T1000 (cell line): ENCODE results near the gene PYGB.

Experiments used
- DNase-seq: peaks from one replicate; lab custom pipeline; 2025; ENCODE audit warnings: mixed read lengths; lab: John Stamatoyannopoulos, UW

The PYGB gene

DNA sequence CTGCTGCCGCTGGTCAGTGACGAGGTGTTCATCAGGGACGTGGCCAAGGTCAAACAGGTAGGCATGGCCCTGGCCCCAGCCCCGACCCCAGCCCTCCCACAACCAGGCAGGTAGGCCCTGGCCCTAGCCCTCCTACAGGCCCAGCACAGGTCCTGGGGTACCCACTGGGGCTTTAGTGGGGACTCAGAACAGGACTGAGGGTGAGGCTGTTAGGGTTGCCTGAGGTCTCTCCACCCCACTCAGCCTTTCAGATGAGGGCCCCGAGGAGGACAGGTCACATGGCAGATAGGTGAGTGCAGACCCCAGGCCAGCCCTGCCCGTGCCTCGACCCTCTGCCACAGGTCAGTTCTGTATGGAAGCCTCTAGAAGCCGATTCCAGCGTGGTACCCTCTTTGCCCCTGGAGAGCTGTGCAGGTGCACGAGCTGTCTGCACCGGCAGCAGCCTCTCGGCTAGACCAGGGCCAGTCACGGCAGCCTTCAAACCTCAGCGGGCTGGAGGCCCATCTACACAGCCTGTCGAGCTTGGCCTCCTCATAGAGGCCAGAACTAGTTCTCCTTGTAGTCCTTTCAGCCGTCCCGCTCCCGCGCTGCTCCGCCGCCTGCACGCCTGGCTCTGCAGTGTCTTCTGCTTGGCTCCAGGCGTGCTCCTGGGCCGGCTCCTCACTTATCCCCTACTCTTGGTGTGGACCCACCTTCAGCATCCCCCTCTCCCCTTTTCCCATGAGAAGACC is 35.5 kb downstream of the PYGB start:
- no peak for DNase-seq

DNA sequence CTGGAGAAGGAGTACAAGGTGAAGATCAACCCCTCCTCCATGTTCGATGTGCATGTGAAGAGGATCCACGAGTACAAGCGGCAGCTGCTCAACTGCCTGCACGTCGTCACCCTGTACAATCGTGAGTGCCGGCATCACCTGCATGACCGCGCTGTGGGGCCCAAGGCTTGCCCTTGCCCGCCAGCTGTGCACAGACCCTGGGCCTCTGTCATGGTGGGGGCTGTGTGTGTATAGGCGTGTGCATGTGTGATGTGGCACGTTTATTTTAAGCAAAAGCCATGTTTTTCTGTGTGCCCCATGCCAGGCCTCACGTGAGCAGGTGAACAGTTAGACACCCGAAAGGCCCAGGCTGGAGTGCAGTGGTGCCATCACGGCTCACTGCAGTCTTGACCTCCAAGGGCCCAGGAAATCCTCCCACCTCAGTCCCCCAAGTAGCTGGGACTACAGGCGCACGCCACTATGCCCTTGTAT is 36.3 kb downstream of the PYGB start:
- no peak for DNase-seq

DNA sequence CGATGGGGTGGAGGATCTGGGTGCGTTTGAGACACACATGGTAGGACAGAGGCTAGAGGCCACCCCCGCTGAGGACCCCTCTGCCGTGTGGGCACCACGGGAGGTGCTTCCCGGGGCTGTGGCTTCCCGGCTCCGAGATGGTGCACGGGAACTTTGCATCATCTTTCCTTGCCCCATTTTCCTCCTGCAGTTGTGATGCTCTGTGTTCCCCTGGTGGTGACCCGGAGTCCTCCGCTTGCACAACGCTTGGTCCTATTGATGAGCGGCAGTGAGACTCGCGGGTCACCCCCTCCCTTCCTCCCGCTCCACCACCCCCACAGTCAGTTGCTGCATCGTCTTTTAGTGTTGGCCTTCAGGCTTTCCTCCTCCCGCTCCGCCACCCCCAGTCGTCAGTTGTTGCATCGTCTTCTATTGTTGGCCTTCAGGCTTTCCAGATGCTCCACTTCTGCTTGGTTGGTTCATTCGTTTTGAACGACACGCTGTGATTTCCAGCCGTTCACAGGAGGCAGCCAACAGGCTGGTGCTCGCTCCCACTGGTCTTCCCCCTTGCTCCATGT is 37.3 kb downstream of the PYGB start:
- DNase-seq, result no peak

DNA sequence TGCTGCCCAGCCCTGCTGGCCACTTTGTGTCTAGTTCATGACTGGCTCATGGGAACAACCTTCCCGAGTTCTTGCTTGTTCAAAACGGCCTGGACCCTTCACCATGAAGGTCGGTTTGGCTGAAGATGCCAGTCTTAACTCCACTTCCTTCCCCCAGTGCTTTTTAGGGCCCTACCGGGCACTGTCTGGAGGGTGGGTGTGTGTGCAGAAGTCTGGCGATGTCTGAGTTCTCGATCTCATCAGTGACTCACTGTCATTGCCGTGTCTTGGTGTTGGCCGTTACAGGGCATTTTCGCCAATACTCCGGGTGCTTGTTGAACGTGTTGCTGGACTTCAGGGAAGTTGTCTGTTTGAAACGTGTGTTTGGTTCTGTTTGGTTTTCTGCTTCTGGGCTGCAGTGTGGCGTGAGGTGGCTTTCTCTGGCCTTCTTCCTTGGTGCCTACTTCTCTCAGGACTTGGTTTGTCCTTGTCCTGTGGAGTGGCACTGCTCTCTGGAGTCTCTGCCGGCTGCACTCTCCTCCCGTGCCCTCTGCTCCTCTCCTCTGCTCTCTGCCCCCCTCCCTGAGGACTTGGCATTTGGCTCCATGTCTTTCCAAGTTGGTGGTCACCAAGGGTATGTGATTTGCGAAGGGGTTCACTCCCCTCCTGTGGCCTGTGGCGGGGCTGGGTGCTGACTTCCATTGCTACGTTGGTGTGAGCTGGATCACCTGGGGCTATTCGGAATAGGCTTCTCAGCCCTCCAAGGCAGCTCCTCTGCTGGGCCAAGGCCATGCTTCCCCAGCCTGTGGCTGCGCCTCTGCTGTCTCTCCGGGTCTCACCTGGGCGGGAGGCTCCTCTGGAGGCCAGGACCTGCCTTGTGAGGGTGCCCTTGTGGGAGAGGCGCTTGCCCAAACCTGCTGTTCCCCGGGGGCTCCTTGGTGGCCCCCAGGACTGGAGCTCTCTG is 38.2 kb downstream of the PYGB start:
- DNase-seq, result no peak

DNA sequence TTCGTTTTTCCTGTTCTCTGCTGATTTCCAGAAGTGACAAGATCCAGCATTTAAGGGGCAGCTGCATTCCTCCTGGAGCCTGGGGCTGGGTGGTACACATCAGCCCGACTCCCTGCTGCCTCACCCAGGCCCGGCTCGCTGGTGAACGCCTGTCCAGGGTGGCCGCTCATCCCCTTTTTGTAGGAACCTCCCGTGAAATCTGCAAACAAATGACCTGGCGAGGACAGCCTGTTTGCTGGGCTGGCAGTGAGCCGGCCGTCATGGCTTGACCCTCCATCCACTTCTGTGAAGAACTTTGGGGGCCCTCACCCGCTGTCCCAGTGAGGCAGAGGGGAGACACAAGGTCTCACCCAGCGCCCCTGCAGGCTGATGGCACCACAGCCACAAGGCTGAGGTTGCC is 39.0 kb downstream of the PYGB start:
- no peak for DNase-seq

- DNase-seq, result no peak
These were observed 39.9 kb downstream of the PYGB start for GRCh38 chr20:25287631-25288290.

GRCh38 chr20:25288291-25289181 is 40.7 kb downstream of the PYGB start:
- DNase-seq, result no peak

DNA sequence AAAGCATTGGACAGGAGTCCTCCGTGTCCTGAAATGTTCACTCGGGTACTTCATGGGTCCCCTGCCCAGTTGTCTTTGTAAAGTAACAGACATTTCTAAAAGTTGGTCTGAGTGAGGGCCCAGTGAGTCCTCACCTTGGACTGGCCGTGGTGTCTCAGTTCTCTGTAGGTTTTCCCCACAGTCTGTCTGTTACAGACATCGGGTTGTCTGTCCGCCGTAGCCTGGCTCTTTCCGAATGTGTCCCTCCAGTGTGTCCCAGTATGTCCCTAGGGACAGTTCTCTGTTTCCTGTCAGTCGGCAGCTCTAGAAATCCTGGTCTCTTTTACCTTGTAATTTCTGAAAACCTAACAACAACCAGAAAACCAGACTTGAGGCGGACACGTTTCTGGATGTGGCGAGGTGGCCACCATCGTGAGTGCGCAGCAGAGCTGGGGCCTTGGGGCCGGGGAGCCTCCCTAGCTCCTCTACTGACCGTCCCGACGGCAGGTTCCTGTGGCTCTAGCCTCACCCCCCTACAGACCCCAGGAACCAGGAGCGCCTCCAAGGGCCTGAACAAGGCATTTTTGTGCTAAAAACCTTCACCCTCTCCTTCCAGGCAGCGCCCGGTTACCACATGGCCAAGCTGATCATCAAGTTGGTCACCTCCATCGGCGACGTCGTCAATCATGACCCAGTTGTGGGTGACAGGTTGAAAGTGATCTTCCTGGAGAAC is 42.2 kb downstream of the PYGB start:
- DNase-seq, result no peak

DNA sequence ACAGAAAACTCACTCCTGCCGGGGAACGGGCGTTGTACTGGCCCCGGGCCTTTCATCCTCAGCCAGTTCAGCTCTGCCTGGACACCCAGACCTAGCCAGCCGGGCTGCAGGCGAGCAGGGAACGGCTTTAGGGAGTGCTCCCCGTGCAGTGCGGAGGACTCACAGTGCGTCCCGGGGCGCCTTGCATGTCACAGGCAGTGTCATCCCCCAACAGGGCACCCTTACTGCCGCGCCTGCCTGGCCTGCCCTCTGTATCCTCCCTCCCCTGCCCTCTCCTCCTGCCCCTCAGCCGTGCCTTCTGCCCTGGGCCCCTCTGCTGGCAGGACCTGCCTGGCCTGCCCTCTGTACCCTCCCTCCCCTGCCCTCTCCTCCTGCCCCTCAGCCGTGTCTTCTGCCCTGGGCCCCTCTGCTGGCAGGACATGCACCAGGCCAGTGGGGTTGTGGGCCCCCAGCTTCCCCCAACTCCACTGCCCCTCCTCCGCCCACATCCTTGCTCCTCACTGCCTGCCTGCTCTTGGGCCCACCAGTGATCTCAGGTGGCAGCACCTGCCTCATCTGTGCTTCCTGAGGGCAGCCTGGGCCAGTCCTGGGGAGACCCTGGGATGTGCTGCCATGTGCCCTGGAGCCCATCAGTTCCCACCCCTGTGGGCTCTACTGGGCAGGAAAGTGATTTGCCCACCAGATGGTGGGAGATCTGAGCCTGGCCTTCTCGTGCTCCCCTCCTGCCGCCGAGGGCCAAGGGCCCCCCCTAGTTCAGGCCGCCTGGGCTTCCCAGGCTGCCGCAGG is 43.0 kb downstream of the PYGB start:
- DNase-seq, result no peak

DNA sequence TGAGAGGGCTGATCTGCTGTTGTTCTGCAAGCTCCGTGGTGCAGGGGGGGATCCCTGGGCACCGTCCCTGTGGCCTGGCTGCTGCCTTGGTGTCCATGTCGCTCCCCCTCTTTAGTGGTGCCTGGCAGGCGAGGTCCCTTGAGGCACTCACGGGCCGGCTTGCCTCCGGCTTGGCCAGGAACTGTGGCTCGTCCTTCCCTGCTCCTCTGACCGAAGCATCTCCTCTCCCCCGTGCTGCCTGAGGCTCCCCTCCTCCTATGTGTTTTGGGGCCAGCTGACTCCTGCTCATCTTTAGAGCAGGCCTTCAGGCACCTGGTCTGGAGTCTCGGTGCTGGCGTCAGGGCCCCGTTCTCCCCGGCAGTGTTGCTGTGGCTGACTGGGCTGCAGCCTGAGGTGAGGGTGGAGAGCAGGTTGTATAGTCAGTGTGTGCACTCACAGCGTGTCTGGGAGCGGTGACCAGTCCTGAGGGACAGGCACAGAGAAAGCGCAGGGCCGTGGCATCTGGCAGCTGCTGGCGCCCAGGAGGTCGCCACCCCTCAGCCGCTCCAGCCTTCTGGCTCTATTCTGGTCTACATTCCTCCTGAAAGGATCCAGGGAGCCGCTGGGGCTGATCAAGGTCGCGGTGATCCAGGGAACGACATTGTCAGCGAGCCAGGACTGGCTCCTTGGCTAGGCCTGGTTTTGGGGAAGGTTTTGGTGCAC is 43.7 kb downstream of the PYGB start:
- DNase-seq, result no peak

GRCh38 chr20:25292176-25292891 is 44.4 kb downstream of the PYGB start:
- DNase-seq, result no peak

GRCh38 chr20:25293507-25293906 is 45.6 kb downstream of the PYGB start:
- no peak for DNase-seq

DNA sequence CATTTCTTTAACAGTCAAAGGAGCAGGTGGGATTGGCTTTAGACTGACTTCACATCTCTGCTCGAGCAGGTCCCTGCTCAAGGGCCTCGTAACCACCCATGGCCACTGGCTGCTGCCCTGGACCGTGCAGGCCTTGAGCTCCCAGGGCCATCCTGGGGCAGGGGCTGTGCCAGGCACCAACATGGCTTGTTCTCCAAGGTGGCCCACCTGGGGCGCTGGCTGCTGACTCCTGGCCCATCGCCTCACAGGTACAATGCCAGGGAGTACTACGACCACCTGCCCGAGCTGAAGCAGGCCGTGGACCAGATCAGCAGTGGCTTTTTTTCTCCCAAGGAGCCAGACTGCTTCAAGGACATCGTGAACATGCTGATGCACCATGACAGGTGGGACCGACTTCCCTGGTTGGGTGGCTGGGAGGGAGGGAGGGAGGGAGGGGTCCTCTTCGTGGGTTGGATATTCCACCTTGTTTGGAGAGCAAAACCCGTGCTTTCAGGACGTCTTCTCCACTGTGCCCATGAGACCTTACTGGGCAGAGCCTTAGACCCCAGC is 46.1 kb downstream of the PYGB start:
- no peak for DNase-seq

DNA sequence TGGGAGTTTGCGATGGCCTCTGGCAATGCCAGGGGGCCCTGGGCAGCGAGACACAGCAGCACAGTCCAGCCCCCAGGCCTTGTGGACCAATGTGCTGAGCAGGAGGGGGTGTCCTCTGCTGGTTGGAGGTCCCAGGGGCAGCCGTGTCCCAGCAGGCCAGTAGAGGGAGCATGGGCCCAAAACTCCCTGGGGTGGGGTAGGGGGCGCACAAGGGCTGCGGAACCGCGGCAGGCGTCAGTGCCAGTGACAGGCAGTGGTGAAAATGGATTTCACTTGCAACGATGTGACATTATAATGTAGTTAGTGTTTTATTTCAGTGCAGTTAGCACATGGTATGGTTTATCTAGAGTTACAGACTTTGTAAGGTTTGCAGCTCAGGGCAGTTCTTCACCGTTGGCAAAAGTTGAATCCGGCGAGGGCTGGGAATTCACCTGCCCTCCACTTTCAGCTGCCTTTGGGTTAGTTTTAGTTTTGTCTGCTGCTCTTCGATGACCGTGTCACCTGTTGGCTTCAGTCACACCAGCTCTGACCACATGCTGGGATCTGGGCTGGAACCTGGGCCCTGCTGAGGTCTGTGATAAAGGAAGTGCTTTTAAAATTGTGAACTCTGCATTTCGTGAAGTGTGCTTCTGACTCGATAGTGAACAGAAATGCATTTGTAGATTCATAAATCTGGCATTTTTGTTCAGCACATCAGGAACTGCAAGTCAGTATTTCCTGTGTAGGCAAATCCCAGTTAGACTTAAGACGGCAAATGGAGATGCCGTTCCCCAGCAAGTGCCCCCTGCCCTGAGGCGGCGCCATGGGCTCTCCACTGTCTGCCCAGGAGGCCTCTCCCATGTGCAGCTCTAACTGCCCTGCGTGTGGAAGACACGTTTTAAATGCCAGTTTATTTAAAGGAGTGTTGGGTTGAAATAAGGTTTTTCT is 46.8 kb downstream of the PYGB start:
- peak; percentile 17 for DNase-seq

DNA sequence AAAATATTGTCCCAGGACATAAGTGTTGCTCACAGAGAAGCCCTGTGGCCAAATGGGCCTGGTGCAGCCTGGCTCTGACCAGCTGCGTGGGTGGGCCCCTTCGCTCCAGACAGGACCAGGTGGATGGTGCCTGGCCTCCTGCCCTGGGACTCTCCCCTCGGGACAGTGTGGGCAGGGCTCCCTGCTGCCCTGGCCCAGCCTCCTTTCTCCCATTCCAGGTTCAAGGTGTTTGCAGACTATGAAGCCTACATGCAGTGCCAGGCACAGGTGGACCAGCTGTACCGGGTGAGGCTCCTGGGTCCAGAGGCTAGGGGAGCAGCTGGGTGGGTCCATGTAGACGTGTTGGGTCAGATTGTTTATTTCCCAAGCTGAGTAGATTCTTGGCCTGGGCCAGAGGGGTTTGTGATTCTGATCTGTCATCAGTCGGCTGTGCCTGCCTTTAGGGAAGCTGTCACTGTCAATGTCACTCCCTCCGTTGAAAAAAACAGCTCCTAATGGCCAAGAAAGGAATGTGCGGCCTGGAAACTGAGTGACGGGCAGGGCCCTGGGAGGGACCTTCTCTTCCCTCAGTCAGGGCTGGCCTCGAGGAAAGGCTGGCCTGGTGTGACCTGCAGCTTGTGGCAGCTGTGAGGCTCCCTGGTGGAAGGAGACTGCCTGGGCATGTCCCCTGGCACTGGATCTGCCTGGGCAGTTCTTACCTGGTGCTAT is 47.7 kb downstream of the PYGB start:
- DNase-seq, result no peak
